Breast epithelium (tissue), 4 donors: Measurements from ENCODE around the gene RALGPS1. TPM values are rescaled to one million over a fixed set of nuclear protein-coding genes. Genes with fewer than 3 reads are reported as not detected.
A peak's percentile ranks its signal among the peaks of the same experiment; 100 is the strongest.

Experiments
- DNase-seq, 2 donors: peaks; one replicate each; pipeline ENCODE4 v3.0.0-alpha.2; 2019; ENCODE audit warnings: low spot score in 2 of 2
- H3K27ac ChIP-seq, 2 donors: fragments of 200-600 bp; sonication (generic) in 1 of 2; one replicate each; pipeline ENCODE4 v1.5.1; 2016 to 2019; ENCODE audit warnings: mild to moderate bottlenecking in 1 of 2
- H3K27me3 ChIP-seq, 2 donors: fragments of 200-600 bp; sonication (generic) in 1 of 2; one replicate each; pipeline versions ENCODE4 v1.5.1 to v1.6.0; 2017 to 2019; ENCODE audit warnings: control low read depth in 1 of 2, mild to moderate bottlenecking in 1 of 2
- H3K36me3 ChIP-seq: fragments of 200-600 bp; one replicate; pipeline ENCODE4 v1.5.1; 2019
- H3K4me1 ChIP-seq, 2 donors: fragments of 200-600 bp; sonication (generic); one replicate each; pipeline ENCODE4 v1.5.1; 2016 to 2019; ENCODE audit warnings: control low read depth in 1 of 2
- H3K4me3 ChIP-seq, 3 donors: fragments of 200-600 bp; sonication (generic); 1 replicate in 2 of 3; 2 replicates in 1 of 3; pipeline ENCODE4 v1.5.1; 2016 to 2019; ENCODE audit warnings: mild to moderate bottlenecking in 3 of 3, moderate library complexity in 2 of 3
- H3K9me3 ChIP-seq, 2 donors: fragments of 200-600 bp; sonication (generic) in 1 of 2; one replicate each; pipeline ENCODE4 v1.5.1; 2016 to 2019; ENCODE audit warnings: control low read depth in 1 of 2
- CTCF ChIP-seq, 3 donors: fragments of 450-650 bp; IDR thresholded peaks; one replicate each; pipeline ENCODE4 v1.5.1; 2016 to 2017; ENCODE audit warnings: antibody characterized with exemption in 3 of 3, mild to moderate bottlenecking in 3 of 3, moderate library complexity in 3 of 3
- POLR2A ChIP-seq: fragments of 450-650 bp; IDR thresholded peaks from one replicate; pipeline ENCODE4 v1.6.1; 2016; ENCODE audit warnings: antibody characterized with exemption, mild to moderate bottlenecking, moderate library complexity
- POLR2AphosphoS5 ChIP-seq, 3 donors: sonication (generic); formaldehyde crosslinking; IDR thresholded peaks; one replicate each; pipeline ENCODE4 v1.6.1; 2017; ENCODE audit warnings: antibody characterized with exemption in 3 of 3
- intact Hi-C: fragments of 100-400 bp; cut with DNase I; formaldehyde crosslinking; loops from one replicate; pipeline ENCODE4 v1.15.1; 2023; ENCODE audit warnings: low total_unique reads
- total RNA-seq, 3 donors: library from RNA; depleted of rRNA; stranded (reverse); fragments of >200 nt; gene quantifications; one replicate each; pipeline ENCODE4 v1.1.0, GENCODE V29; 2016

Gene RALGPS1
- total RNA-seq, 3 donors from 2014 or later: 5.8 to 30.7 (median 15.1) TPM

GRCh38 chr9:127232833-127233549 is 318.4 kb downstream of the RALGPS1 start:
- Histone ChIP-seq H3K4me3 (no peak overlapping the region), H3K27ac (peak overlapping the region in 1 of 2 donors; percentile 6), H3K4me1 (no peaks in the 10 kb centered on the region), H3K27me3 (no peaks in the 10 kb centered on the region), H3K9me3 (no peaks in the 10 kb centered on the region), H3K36me3 (no peaks in the 10 kb centered on the region)
- TF ChIP-seq CTCF (IDR thresholded peaks at IDR 0.05) (no peak), POLR2AphosphoS5 (IDR thresholded peaks at IDR 0.05) (no peak), POLR2A (no peak)
- DNase-seq: no peak
- intact Hi-C loops: no loop called here

GRCh38 chr9:127233550-127233949 is 319.0 kb downstream of the RALGPS1 start:
- Histone ChIP-seq H3K9me3 (no peaks in the 10 kb centered on the region), H3K36me3 (no peaks in the 10 kb centered on the region), H3K27ac (no peak overlapping the region), H3K4me1 (no peaks in the 10 kb centered on the region), H3K27me3 (no peaks in the 10 kb centered on the region), H3K4me3 (no peak overlapping the region)
- no peak for DNase-seq
- TF ChIP-seq POLR2A (no peak), POLR2AphosphoS5 (IDR thresholded peaks at IDR 0.05) (no peak), CTCF (IDR thresholded peaks at IDR 0.05) (no peak)
- intact Hi-C loops: no loop called here

- Histone ChIP-seq H3K4me1 (no peaks in the 10 kb centered on the region), H3K9me3 (no peaks in the 10 kb centered on the region), H3K27me3 (no peaks in the 10 kb centered on the region), H3K27ac (peak overlapping the region; percentile 22 to 30), H3K4me3 (no peak overlapping the region), H3K36me3 (no peaks in the 10 kb centered on the region)
- TF ChIP-seq CTCF (IDR thresholded peaks at IDR 0.05): no peak
- no peak for TF ChIP-seq POLR2AphosphoS5 (IDR thresholded peaks at IDR 0.05)
- TF ChIP-seq POLR2A: no peak
- intact Hi-C loops: no loop called here
- no peak for DNase-seq
Measured at GRCh38 chr9:127233989-127234388, 319.4 kb downstream of the RALGPS1 start.

GRCh38 chr9:127237801-127238200 is 323.2 kb downstream of the RALGPS1 start:
- Histone ChIP-seq H3K27ac (peak overlapping the region; percentile 3 to 33), H3K4me3 (no peak overlapping the region), H3K27me3 (no peaks in the 10 kb centered on the region), H3K4me1 (no peaks in the 10 kb centered on the region), H3K36me3 (no peaks in the 10 kb centered on the region), H3K9me3 (no peaks in the 10 kb centered on the region)
- TF ChIP-seq POLR2A: no peak
- intact Hi-C loops: no loop called here
- DNase-seq: no peak

- no peak for TF ChIP-seq POLR2A
- no peak for TF ChIP-seq POLR2AphosphoS5 (IDR thresholded peaks at IDR 0.05)
- intact Hi-C loops: no loop called here
- Histone ChIP-seq H3K4me3 (no peak overlapping the region), H3K4me1 (no peaks in the 10 kb centered on the region), H3K27me3 (no peaks in the 10 kb centered on the region), H3K36me3 (no peaks in the 10 kb centered on the region), H3K27ac (no peak overlapping the region), H3K9me3 (no peaks in the 10 kb centered on the region)
- no peak for DNase-seq
Measured at GRCh38 chr9:127241354-127241753, 326.8 kb downstream of the RALGPS1 start.

- Histone ChIP-seq H3K4me3 (peak overlapping the region; percentile 56 to 69 (median 63)), H3K27ac (peak overlapping the region; percentile 76 to 77), H3K36me3 (no peaks in the 10 kb centered on the region), H3K9me3 (no peaks in the 10 kb centered on the region), H3K27me3 (no peaks in the 10 kb centered on the region), H3K4me1 (no peaks in the 10 kb centered on the region)
- peak; percentile 97 to 98 for DNase-seq
- peak; percentile 32 to 43 (median 35) for TF ChIP-seq POLR2AphosphoS5 (IDR thresholded peaks at IDR 0.05)
- TF ChIP-seq CTCF (IDR thresholded peaks at IDR 0.05): no peak
- no peak for TF ChIP-seq POLR2A
- intact Hi-C loops: no loop called here
Measured at GRCh38 chr9:127244609-127245601, 330.3 kb downstream of the RALGPS1 start.
